NCI-H510A treated with DMSO at 0.1 percent for 48 hours (cell line): ENCODE results near the gene ZBTB4.
A peak's percentile ranks its signal among the peaks of the same experiment; 100 is the strongest.

Source experiments
- DNase-seq: peaks from one replicate; lab custom pipeline; 2025; lab: John Stamatoyannopoulos, UW

The ZBTB4 gene

DNA sequence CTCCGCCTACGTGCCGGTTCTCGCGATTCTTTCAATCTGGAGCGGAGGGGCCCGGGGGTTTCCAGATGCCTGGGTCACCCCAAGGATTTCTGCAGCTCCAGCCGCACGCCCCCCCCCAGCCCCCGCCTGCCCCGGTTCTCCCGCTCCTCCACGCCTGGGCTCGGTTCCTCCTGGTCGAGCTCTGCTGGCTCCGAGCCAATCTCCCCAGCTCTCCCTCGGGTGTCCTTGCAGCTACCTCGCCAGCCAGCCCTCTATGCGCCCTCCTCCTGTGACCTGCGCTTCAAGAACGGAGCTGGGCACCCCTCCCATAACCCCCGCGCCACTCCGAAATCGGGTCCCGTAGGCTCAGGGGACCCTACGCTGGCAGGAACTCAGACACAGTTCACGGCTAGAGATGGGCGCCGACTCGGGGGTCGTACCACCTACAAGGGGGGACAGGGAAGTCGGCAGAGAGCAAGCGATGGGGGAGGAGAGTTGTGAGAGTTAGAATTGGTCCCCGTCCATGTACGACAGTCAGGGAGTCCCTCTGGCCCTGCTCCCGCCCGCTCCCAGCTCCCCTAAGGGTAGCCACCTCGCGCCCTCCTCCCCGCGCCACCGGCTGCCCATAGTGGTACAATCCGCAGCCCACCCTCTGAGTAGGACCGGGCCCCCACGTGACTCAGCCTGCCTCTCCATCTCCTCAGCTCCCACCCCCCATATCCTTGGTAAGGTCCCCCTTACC, 39.2 kb downstream of the ZBTB4 start:
- DNase-seq: peak; percentile 11

GRCh38 chr17:7439462-7440112, 39.8 kb downstream of the ZBTB4 start, which contains the start of gene FGF11:
TSS of gene FGF11 (plus strand) at chr17:7439512. CDS start at chr17:7439621, 109 bp downstream.
- DNase-seq: no peak

DNA sequence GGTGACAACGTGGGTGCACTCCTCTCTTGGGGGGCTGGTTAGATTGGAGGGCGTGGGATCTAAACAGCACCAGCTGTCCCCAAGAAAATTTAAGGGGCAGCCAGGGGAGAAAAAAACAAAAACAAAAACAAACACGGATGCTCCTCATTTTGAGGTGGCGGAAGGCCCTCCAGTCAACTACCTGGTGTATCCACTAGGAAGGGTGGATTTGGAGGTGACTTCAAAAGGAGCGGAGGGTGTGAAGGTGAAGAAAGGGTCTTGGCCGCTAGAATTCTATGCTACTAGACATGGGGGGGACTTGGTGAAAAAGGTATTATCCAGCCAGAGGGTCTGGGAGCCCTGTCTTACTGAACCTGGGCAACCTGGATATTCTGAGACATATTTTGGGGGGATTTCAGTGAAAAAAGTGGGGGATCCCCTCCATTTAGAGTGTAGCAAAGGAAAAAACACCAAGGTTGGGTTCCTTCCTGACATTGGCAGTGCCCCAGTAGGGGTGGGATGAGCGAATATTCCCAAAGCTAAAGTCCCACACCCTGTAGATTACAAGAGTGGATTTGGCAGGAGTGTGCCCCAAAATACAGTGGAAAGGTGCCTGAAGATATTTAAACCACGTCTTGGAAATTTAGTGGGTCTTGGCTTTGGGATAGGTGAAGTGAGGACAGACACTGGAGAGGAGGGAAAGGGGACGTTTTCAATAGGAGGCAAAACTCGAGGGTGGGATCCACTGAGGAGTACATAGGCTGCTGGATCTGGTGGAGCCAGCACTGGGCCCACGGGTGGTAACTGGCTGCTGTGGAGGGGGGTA, 40.6 kb downstream of the ZBTB4 start:
- no peak for DNase-seq

GRCh38 chr17:7437950-7438614, 41.3 kb downstream of the ZBTB4 start:
- DNase-seq: no peak

GRCh38 chr17:7437369-7437863, 42.0 kb downstream of the ZBTB4 start:
- no peak for DNase-seq

DNA sequence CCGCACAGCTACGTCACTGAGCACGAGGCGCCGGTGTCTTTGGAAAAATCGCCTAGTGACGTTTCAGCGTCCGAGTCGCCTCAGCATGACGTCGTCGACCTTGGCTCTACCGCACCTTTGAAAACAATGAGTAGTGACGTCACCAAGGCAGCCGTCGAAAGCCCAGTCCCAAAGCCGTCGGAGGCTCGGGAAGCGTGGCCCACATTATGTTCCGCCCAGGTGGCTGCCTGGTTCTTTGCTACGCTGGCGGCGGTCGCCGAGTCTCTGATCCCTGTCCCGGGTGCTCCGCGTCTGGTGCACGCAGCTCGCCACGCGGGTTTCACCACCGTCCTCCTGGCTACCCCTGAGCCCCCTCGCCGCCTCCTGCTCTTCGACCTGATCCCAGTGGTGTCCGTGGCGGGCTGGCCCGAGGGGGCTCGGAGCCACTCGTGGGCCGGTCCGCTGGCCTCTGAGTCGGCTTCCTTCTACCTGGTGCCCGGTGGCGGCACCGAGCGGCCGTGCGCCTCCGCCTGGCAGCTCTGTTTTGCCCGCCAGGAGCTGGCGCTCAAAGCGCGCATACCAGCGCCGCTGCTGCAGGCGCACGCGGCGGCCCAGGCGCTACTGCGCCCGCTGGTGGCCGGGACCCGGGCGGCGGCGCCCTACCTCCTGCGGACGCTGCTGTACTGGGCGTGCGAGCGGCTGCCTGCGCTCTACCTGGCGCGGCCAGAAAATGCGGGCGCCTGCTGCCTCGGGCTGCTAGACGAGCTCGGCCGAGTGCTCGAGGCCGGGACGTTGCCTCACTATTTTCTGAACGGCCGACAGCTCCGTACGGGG, 42.7 kb downstream of the ZBTB4 start:
- peak; percentile 36 for DNase-seq

- DNase-seq: peak; percentile 76
Measured at GRCh38 chr17:7435676-7436555, 43.5 kb downstream of the ZBTB4 start.

- DNase-seq: no peak
Measured at GRCh38 chr17:7432296-7432695, 47.1 kb downstream of the ZBTB4 start.

- DNase-seq: no peak
Measured at GRCh38 chr17:7431231-7431630, 48.2 kb downstream of the ZBTB4 start.

GRCh38 chr17:7429722-7430121, 49.7 kb downstream of the ZBTB4 start:
- no peak for DNase-seq

DNA sequence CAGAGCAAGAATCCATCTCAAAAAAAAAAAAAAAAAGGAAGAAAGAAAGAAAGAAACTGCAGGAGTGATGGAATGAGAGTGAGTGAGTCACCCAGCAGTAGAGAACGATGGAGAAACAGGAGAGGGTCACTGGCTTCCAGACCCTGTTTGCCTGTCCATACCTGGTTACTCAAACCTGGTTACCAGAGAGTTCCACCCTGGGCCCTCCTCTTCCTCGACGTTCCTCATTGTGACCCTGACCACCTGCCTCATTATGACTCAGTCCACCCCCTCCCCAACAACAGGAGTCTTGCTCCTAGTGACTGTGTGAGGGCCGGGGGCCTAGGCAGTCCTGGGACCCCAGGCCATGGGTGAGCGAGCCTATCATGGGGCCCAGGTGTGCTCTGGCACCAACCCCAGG, 50.9 kb downstream of the ZBTB4 start, which contains the start of gene SPEM3:
Gene SPEM3 (plus strand): TSS at position 301 of the 400 bp plus-strand sequence. CDS start 46 bp downstream, at position 347.
- DNase-seq: no peak

- no peak for DNase-seq
Measured at GRCh38 chr17:7427549-7427948, 51.9 kb downstream of the ZBTB4 start.

DNA sequence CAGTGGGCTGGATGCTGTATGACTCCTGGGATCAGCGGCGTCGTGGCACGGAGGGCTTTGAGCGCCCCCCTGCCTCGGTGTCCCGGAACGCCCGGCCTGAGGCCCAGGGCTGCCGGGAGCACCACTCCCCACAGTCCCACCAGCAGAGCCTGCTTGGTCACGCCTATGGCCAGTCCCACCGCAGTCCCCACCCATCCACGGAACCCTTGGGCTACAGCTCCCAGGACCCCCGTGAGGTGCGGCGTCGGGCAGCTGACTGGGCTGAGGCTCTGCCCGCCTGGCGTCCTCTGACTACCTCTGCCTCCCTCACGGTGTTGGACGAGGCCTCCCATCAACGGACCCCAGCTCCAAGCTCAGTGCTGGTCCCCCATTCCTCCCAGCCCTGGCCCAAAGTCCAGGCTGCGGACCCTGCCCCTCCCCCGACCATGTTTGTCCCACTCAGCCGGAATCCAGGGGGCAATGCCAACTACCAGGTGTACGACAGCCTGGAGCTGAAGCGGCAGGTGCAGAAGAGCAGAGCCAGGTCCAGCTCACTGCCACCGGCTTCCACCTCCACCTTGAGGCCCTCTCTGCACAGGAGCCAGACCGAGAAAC, 52.4 kb downstream of the ZBTB4 start:
- DNase-seq: no peak

DNA sequence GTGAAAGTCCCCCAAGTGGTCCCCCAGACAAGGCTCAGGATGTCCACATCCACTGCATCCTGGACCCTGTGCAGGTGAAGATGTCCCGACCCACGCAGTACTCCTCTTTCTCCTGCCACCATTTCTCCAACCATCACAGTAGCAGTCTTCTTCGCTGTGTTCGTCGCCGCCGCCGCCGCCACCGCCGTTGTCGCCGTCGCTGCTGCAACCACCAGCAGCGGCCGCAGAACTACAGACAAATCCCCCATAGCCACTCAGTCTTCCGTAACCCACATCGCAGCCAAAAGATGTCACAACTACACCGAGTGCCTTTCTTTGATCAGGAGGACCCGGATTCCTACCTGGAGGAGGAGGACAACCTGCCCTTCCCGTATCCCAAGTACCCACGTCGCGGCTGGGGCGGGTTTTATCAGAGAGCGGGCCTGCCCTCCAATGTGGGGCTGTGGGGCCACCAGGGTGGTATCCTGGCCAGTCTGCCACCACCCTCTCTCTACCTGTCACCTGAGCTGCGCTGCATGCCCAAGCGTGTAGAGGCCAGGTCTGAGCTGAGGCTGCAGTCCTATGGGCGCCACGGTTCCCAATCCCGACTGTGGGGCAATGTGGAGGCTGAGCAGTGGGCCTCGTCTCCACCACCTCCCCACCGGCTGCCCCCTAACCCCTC, 53.1 kb downstream of the ZBTB4 start:
- DNase-seq: no peak

GRCh38 chr17:7425756-7426155, 53.7 kb downstream of the ZBTB4 start:
- no peak for DNase-seq

- DNase-seq: no peak
Measured at GRCh38 chr17:7425316-7425715, 54.1 kb downstream of the ZBTB4 start, which contains the start of gene SPEM2. TSS of gene SPEM2 (plus strand) at chr17:7425616. CDS start at chr17:7425689, 73 bp downstream.

- DNase-seq: no peak
Measured at GRCh38 chr17:7423679-7424078, 55.8 kb downstream of the ZBTB4 start.

- DNase-seq: no peak
Measured at GRCh38 chr17:7421186-7421585, 58.2 kb downstream of the ZBTB4 start.
